ENCODE results near the gene IFFO2. TPM values are rescaled to one million over a fixed set of nuclear protein-coding genes. Genes with fewer than 3 reads are reported as not detected.

The IFFO2 gene
- total RNA-seq, 1 donor from 2014 or later, result 39.6 TPM

- Mint-ChIP-seq H3K36me3 (ENCODE audit: low read depth, unreplicated experiment) (peaks cover 8% of the 10 kb centered on the region), H3K9me3 (ENCODE audit: unreplicated experiment) (no peaks in the 10 kb centered on the region)
Observed at GRCh38 chr1:18901147-18901951, 55.1 kb downstream of the IFFO2 start.

GRCh38 chr1:18900303-18900841, 56.1 kb downstream of the IFFO2 start:
- Mint-ChIP-seq H3K4me1 (ENCODE audit: low read depth, unreplicated experiment) (no peaks in the 10 kb centered on the region), H3K27ac (ENCODE audit: unreplicated experiment) (no peak overlapping the region), H3K27me3 (ENCODE audit: low read depth, unreplicated experiment) (no peaks in the 10 kb centered on the region), H3K4me3 (ENCODE audit: unreplicated experiment) (no peak overlapping the region), H3K9me3 (ENCODE audit: unreplicated experiment) (no peaks in the 10 kb centered on the region), H3K36me3 (ENCODE audit: low read depth, unreplicated experiment) (peaks cover 8% of the 10 kb centered on the region)
- no peaks in the 10 kb centered on the region for H3K27me3 ChIP-seq (ENCODE audit: insufficient read depth, low read length)
- no peak overlapping the region for H2AFZ ChIP-seq (ENCODE audit: low read depth, low read length)
- no peak overlapping the region for H3K4me2 ChIP-seq (ENCODE audit: low read length)
- H3K9me3 ChIP-seq (ENCODE audit: insufficient read depth, low read depth, low read length), result no peaks in the 10 kb centered on the region
- H3K4me3 ChIP-seq (ENCODE audit: insufficient read depth, low read depth, low read length), result no peak overlapping the region
- H3K36me3 ChIP-seq (ENCODE audit: insufficient read depth, low read length), result no peaks in the 10 kb centered on the region
- H3K27ac ChIP-seq (ENCODE audit: low read depth, low read length), result no peak overlapping the region
- H3K79me2 ChIP-seq (ENCODE audit: insufficient read depth, low read length), result no peaks in the 10 kb centered on the region
- DNase-seq (ENCODE audit: low read depth) (no peak), FAIRE-seq (no peak)
- peaks cover 23% of the 10 kb centered on the region for H4K20me1 ChIP-seq (ENCODE audit: insufficient read depth, low read length)
- TF ChIP-seq EZH2 (IDR thresholded peaks at IDR 0.05; ENCODE audit: insufficient read depth, low read length), result no peak
- no peak for TF ChIP-seq CTCF (IDR thresholded peaks at IDR 0.05; ENCODE audit: insufficient read depth, low read depth, low read length)
- no peak overlapping the region for H3K9ac ChIP-seq (ENCODE audit: low read length)
- H3K4me1 ChIP-seq (ENCODE audit: insufficient read depth, low read length), result peaks cover 14% of the 10 kb centered on the region

More at GRCh38 chr1:18901147-18901951, 55.1 kb downstream of the IFFO2 start:
- Histone ChIP-seq H3K4me2 (ENCODE audit: low read length) (peak overlapping the region; percentile 96), H3K4me1 (ENCODE audit: insufficient read depth, low read length) (peaks cover 14% of the 10 kb centered on the region), H2AFZ (ENCODE audit: low read depth, low read length) (no peak overlapping the region), H4K20me1 (ENCODE audit: insufficient read depth, low read length) (peaks cover 30% of the 10 kb centered on the region), H3K27me3 (ENCODE audit: insufficient read depth, low read length) (no peaks in the 10 kb centered on the region), H3K36me3 (ENCODE audit: insufficient read depth, low read length) (peaks cover 7% of the 10 kb centered on the region), H3K9me3 (ENCODE audit: insufficient read depth, low read depth, low read length) (no peaks in the 10 kb centered on the region), H3K4me3 (ENCODE audit: insufficient read depth, low read depth, low read length) (peak overlapping the region; percentile 79), H3K9ac (ENCODE audit: low read length) (peak overlapping the region; percentile 90), H3K79me2 (ENCODE audit: insufficient read depth, low read length) (peaks cover 8% of the 10 kb centered on the region), H3K27ac (ENCODE audit: low read depth, low read length) (no peak overlapping the region)
- TF ChIP-seq CTCF (IDR thresholded peaks at IDR 0.05; ENCODE audit: insufficient read depth, low read depth, low read length) (no peak), EZH2 (IDR thresholded peaks at IDR 0.05; ENCODE audit: insufficient read depth, low read length) (no peak)
- FAIRE-seq (no peak), DNase-seq (ENCODE audit: low read depth) (no peak)
- H3K4me1 Mint-ChIP-seq (ENCODE audit: low read depth, unreplicated experiment), result no peaks in the 10 kb centered on the region
- peak overlapping the region; percentile 94 for H3K27ac Mint-ChIP-seq (ENCODE audit: unreplicated experiment)
- peak overlapping the region; percentile 97 for H3K4me3 Mint-ChIP-seq (ENCODE audit: unreplicated experiment)
- H3K27me3 Mint-ChIP-seq (ENCODE audit: low read depth, unreplicated experiment), result no peaks in the 10 kb centered on the region

Data from astrocyte (in vitro differentiated cells and primary cell).